ENCODE results near the gene ST6GALNAC3. TPM values are rescaled to one million over a fixed set of nuclear protein-coding genes. Genes with fewer than 3 reads are reported as not detected.
A peak's percentile ranks its signal among the peaks of the same experiment; 100 is the strongest.

Gene ST6GALNAC3
- total RNA-seq, 1 donor from 2014 or later: 5.6 TPM

GRCh38 chr1:76267631-76268030 lies 193.1 kb downstream of the ST6GALNAC3 start:
- intact Hi-C loops (cut with DNase I): no loop called here
- Histone ChIP-seq H3K36me3 (no peaks in the 10 kb centered on the region), H3K4me1 (peaks cover 11% of the 10 kb centered on the region), H3K4me3 (no peak overlapping the region), H3K27me3 (no peaks in the 10 kb centered on the region), H3K27ac (no peak overlapping the region), H3K9me3 (no peaks in the 10 kb centered on the region)
- no peak for TF ChIP-seq CTCF (IDR thresholded peaks at IDR 0.05)
- DNase-seq (no peak), ATAC-seq (no peak)

GRCh38 chr1:76268341-76268740 lies 193.8 kb downstream of the ST6GALNAC3 start:
- ATAC-seq: no peak
- no peak for DNase-seq
- intact Hi-C loops (cut with DNase I): no loop called here
- H3K27me3 ChIP-seq: no peaks in the 10 kb centered on the region
- H3K36me3 ChIP-seq: no peaks in the 10 kb centered on the region
- H3K4me3 ChIP-seq: no peak overlapping the region
- no peak overlapping the region for H3K27ac ChIP-seq
- no peaks in the 10 kb centered on the region for H3K9me3 ChIP-seq
- H3K4me1 ChIP-seq: peaks cover 11% of the 10 kb centered on the region
- no peak for TF ChIP-seq CTCF (IDR thresholded peaks at IDR 0.05)

GRCh38 chr1:76269155-76269554 lies 194.6 kb downstream of the ST6GALNAC3 start:
- intact Hi-C loops (cut with DNase I): no loop called here
- no peak for TF ChIP-seq CTCF (IDR thresholded peaks at IDR 0.05)
- H3K9me3 ChIP-seq: no peaks in the 10 kb centered on the region
- H3K4me3 ChIP-seq: no peak overlapping the region
- ATAC-seq (peak; percentile 71), DNase-seq (no peak)
- peaks cover 11% of the 10 kb centered on the region for H3K4me1 ChIP-seq
- no peaks in the 10 kb centered on the region for H3K27me3 ChIP-seq
- H3K27ac ChIP-seq: no peak overlapping the region
- H3K36me3 ChIP-seq: no peaks in the 10 kb centered on the region

GRCh38 chr1:76274302-76274701 lies 199.8 kb downstream of the ST6GALNAC3 start:
- DNase-seq (no peak), ATAC-seq (no peak)
- intact Hi-C loops (cut with DNase I): no loop called here
- H3K36me3 ChIP-seq: no peaks in the 10 kb centered on the region
- no peaks in the 10 kb centered on the region for H3K27me3 ChIP-seq
- H3K4me3 ChIP-seq: no peak overlapping the region
- peaks cover under 1% of the 10 kb centered on the region for H3K4me1 ChIP-seq
- no peaks in the 10 kb centered on the region for H3K9me3 ChIP-seq
- no peak for TF ChIP-seq CTCF (IDR thresholded peaks at IDR 0.05)
- H3K27ac ChIP-seq: no peak overlapping the region

GRCh38 chr1:76274718-76275117 lies 200.2 kb downstream of the ST6GALNAC3 start:
- Histone ChIP-seq H3K27ac (no peak overlapping the region), H3K4me1 (no peaks in the 10 kb centered on the region), H3K27me3 (no peaks in the 10 kb centered on the region), H3K36me3 (no peaks in the 10 kb centered on the region), H3K9me3 (no peaks in the 10 kb centered on the region), H3K4me3 (no peak overlapping the region)
- no peak for TF ChIP-seq CTCF (IDR thresholded peaks at IDR 0.05)
- ATAC-seq: no peak
- no peak for DNase-seq
- intact Hi-C loops (cut with DNase I): no loop called here

GRCh38 chr1:76278711-76279100 lies 204.2 kb downstream of the ST6GALNAC3 start:
- H3K4me1 ChIP-seq: no peaks in the 10 kb centered on the region
- TF ChIP-seq CTCF (IDR thresholded peaks at IDR 0.05): no peak
- no peak for DNase-seq
- H3K27me3 ChIP-seq: no peaks in the 10 kb centered on the region
- no peak for ATAC-seq
- intact Hi-C loops (cut with DNase I): no loop called here
- no peaks in the 10 kb centered on the region for H3K9me3 ChIP-seq
- no peak overlapping the region for H3K27ac ChIP-seq
- H3K36me3 ChIP-seq: no peaks in the 10 kb centered on the region
- no peak overlapping the region for H3K4me3 ChIP-seq
